ENCODE data around the gene ADGRV1.
"Not testable (repeated sequence)": the region's sequence is repeated elsewhere in the genome, so short reads cannot be mapped to it uniquely, and the experiment has no call there.

ADGRV1 gene

DNA sequence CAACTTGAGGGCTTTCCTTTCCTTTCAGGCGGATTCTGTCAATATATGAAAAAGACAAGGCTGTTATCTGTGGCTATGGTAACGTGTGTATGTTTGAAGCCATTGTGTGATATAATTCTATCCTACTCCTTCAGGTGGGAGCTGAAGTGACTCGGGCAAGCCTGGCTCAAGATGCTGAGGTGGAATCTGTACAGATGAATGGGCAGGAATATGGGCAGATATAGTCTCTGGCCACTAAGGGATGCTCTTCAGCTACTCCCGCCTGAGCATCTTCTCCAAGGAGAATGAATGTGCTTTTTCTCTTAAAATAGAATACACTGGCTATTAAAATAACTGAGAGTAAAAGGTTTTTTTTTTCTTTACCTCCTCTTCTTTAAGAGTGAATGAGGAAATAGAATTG lies 244.8 kb downstream of the ADGRV1 start:
- no peaks in the 10 kb centered on the region for H3K4me1 Mint-ChIP-seq (ENCODE audit: low read depth)
- H3K27ac Mint-ChIP-seq: no peak overlapping the region
- no peaks in the 10 kb centered on the region for H3K36me3 Mint-ChIP-seq
- peaks cover 9% of the 10 kb centered on the region for H3K9me3 Mint-ChIP-seq (ENCODE audit: low read depth)
- H3K4me3 Mint-ChIP-seq: no peak overlapping the region
- no peaks in the 10 kb centered on the region for H3K27me3 Mint-ChIP-seq

DNA sequence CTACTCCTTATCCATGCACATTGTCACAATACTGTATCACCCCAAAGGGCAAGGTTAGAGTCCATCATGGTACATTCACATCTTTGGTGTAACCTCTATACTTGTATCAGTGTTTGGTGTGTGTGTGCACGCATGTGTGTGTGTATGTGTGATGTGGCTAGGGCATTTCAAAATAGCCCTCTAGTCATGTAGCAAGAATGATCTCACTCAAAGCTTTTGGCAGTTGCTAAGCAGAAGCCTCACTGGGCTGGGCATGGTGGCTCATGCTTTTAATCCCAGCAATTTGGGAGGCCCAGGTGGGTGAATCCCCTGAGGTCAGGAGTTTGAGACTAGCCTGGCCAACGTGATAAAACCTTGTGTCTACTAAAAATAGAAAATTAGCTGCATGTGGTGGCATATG lies 245.3 kb downstream of the ADGRV1 start:
- no peak overlapping the region for H3K27ac Mint-ChIP-seq
- H3K4me1 Mint-ChIP-seq (ENCODE audit: low read depth): no peaks in the 10 kb centered on the region
- H3K27me3 Mint-ChIP-seq: no peaks in the 10 kb centered on the region
- H3K4me3 Mint-ChIP-seq: no peak overlapping the region
- H3K9me3 Mint-ChIP-seq (ENCODE audit: low read depth): peaks cover 9% of the 10 kb centered on the region
- H3K36me3 Mint-ChIP-seq: no peaks in the 10 kb centered on the region

DNA sequence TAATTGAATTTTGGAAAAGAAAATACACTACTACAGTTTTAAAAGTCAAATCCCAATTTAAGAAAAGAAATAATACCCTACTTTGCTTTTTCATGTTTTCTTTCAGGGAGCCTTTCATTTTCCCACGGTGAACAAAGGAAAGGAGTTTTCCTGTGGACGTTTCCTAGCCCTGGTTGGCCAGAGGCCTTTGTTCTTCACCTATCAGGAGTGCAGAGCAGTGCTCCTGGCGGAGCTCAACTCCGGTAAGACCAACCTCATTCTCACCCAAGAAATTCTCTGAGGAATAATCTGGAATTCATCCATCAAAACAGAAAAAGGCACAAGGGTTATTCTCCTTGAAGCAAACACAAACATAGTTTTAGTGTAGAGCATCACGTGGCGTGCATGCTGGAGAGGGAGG lies 248.9 kb downstream of the ADGRV1 start:
- Mint-ChIP-seq H3K4me1 (ENCODE audit: low read depth) (no peaks in the 10 kb centered on the region), H3K27me3 (no peaks in the 10 kb centered on the region), H3K27ac (no peak overlapping the region)

DNA sequence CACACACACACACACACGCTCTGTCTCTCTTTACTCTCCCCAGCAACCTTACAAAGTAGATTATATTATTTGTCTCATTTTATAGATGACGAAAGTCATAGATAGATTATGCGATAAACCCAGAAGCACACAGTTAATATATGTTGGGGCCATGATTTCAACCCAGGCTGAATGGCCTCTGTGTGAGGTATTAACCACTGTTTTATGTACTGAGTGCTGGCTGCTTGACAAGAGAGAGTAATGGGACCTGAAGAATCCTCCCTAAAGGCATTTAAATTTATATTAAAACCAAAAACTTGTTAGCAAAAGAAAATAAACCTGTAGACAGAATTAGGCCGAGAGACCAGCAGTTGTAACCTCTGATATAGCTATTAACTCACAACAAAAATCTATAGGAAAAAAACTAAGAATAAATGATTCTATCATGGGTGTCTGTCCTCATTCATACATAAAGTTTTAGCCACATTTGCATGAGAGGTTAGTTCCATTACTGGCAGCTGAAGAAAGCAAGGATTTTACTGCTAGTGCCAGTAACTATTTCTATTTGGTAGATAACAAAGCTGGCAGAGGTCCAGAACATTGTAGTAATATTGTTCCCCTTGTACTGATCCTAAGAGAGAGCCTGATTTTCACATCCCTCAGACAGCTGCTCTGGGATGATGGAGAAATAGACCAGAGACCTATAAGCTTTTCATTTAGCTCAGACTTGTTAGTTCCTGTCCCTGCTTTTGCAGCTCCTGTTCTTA lies 250.9 kb downstream of the ADGRV1 start:
- H3K4me1 Mint-ChIP-seq (ENCODE audit: low read depth): no peaks in the 10 kb centered on the region
- no peak overlapping the region for H3K4me3 Mint-ChIP-seq
- no peaks in the 10 kb centered on the region for H3K9me3 Mint-ChIP-seq (ENCODE audit: low read depth)
- no peaks in the 10 kb centered on the region for H3K36me3 Mint-ChIP-seq
- H3K27ac Mint-ChIP-seq: no peak overlapping the region
- H3K27me3 Mint-ChIP-seq: peaks cover 1% of the 10 kb centered on the region

More for the DNA sequence above, 248.9 kb downstream of the ADGRV1 start:
- Mint-ChIP-seq H3K4me3 (no peak overlapping the region), H3K9me3 (ENCODE audit: low read depth) (no peaks in the 10 kb centered on the region), H3K36me3 (no peaks in the 10 kb centered on the region)

DNA sequence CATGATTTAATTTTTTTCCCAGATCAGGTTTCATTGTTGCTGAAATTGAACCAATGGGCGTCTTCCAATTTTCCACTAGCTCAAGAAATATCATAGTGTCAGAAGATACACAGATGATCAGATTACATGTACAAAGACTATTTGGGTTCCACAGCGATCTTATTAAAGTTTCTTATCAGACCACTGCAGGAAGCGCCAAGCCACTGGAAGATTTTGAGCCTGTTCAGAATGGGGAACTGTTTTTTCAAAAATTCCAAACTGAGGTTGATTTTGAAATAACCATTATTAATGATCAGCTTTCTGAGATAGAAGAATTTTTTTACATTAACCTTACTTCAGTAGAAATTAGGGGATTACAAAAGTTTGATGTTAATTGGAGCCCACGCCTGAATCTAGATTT lies 251.6 kb downstream of the ADGRV1 start:
- no peaks in the 10 kb centered on the region for H3K36me3 Mint-ChIP-seq
- peaks cover 1% of the 10 kb centered on the region for H3K27me3 Mint-ChIP-seq
- H3K4me1 Mint-ChIP-seq (ENCODE audit: low read depth): no peaks in the 10 kb centered on the region
- no peak overlapping the region for H3K27ac Mint-ChIP-seq
- no peaks in the 10 kb centered on the region for H3K9me3 Mint-ChIP-seq (ENCODE audit: low read depth)
- no peak overlapping the region for H3K4me3 Mint-ChIP-seq

DNA sequence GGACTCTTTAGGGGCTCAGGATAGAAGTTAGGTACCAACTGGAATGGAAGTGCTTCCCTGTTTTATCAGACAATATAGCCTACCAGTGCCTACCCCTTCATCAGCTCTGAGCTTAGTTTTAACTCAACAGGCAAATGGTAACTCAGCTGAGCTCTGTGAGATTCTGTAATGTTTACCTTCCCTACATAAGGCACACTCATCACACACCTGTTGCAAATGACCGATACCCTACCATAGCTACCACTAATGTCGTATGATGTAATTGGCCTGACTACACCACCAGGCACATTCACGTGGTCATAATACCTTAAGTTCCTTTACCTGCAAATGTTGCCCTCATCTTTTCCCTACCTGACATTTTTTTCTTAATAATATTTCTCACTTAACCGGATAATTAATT lies 254.8 kb downstream of the ADGRV1 start:
- Mint-ChIP-seq H3K36me3 (no peaks in the 10 kb centered on the region), H3K27me3 (peaks cover 1% of the 10 kb centered on the region), H3K4me3 (no peak overlapping the region), H3K27ac (no peak overlapping the region), H3K9me3 (ENCODE audit: low read depth) (no peaks in the 10 kb centered on the region), H3K4me1 (ENCODE audit: low read depth) (no peaks in the 10 kb centered on the region)

DNA sequence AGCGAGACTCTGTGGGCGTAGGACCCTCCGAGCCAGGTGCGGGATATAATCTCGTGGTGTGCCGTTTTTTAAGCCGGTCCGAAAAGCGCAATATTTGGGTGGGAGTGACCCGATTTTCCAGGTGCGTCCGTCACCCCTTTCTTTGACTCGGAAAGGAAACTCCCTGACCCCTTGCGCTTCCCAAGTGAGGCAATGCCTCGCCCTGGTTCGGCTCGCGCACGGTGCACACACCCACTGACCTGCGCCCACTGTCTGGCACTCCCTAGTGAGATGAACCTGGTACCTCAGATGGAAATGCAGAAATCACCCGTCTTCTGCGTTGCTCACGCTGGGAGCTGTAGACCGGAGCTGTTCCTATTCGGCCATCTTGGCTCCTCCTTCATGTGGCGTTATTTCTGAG lies 263.5 kb downstream of the ADGRV1 start:
- H3K27me3 Mint-ChIP-seq; H3K4me3 Mint-ChIP-seq; H3K4me1 Mint-ChIP-seq (ENCODE audit: low read depth); H3K9me3 Mint-ChIP-seq (ENCODE audit: low read depth); H3K36me3 Mint-ChIP-seq; H3K27ac Mint-ChIP-seq: not testable (repeated sequence)

DNA sequence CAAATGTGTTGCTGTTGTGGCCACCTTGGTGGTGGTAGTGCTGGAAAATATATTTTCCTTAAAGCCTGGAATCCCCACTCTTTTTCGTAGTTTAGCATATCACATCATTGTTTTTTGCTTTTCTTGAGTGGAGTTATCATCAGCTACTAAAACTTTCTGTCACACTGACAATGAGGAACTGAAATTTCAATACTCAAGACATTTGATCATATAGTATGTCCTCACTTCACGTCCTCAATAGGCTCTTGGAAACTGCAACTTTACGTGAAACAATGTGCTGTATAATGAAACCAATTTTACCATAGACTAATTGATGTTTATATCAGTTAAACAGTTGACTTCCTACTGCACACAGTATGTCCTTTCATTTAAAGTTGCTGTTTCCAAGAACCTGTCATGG lies 265.8 kb downstream of the ADGRV1 start:
- H3K36me3 Mint-ChIP-seq: no peaks in the 10 kb centered on the region
- H3K27me3 Mint-ChIP-seq: peaks cover 8% of the 10 kb centered on the region
- no peak overlapping the region for H3K4me3 Mint-ChIP-seq
- no peaks in the 10 kb centered on the region for H3K4me1 Mint-ChIP-seq (ENCODE audit: low read depth)
- no peak overlapping the region for H3K27ac Mint-ChIP-seq
- no peaks in the 10 kb centered on the region for H3K9me3 Mint-ChIP-seq (ENCODE audit: low read depth)

DNA sequence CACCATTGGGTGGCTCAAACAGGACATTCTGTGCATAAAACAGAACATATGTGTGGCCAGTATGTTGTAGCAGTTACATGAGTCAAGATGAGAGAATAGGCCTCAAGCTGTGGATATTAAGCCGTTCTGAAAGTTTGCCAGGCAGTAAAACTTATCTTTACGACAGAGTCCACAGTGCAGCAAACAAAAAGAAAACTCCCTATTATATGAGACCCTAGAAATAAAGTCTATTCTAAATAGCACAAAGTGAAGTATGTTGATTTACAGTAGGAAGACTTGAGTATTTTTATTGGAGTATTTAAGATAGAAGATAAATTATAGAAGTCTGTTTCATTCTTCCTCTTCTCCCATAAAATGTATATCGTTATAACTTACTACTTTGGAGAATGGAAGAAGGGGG lies 271.5 kb downstream of the ADGRV1 start:
- Mint-ChIP-seq H3K27ac (no peak overlapping the region), H3K4me1 (ENCODE audit: low read depth) (no peaks in the 10 kb centered on the region), H3K9me3 (ENCODE audit: low read depth) (no peaks in the 10 kb centered on the region), H3K4me3 (no peak overlapping the region), H3K27me3 (peaks cover 8% of the 10 kb centered on the region), H3K36me3 (no peaks in the 10 kb centered on the region)

DNA sequence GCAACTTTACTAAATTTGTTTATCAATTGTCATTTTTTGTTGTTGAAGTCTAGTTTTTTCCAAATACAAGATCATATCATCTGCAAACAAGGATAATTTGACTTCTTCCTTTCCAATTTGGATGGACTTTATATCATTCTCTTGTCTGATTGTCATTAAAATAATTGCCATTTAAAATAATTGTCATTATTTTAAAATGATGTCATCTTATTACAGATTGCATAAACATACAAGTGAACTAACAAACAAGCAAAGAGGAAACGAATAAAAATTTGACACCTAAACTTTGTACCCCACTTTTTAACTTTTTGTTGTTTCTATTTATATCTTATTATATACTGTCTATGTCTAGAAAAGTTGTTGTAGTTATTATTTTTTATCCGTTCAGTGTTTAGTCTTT lies 275.2 kb downstream of the ADGRV1 start:
- H3K27ac Mint-ChIP-seq: no peak overlapping the region
- H3K4me3 Mint-ChIP-seq: no peak overlapping the region
- peaks cover 7% of the 10 kb centered on the region for H3K27me3 Mint-ChIP-seq
- H3K4me1 Mint-ChIP-seq (ENCODE audit: low read depth): no peaks in the 10 kb centered on the region
- no peaks in the 10 kb centered on the region for H3K36me3 Mint-ChIP-seq
- no peaks in the 10 kb centered on the region for H3K9me3 Mint-ChIP-seq (ENCODE audit: low read depth)

DNA sequence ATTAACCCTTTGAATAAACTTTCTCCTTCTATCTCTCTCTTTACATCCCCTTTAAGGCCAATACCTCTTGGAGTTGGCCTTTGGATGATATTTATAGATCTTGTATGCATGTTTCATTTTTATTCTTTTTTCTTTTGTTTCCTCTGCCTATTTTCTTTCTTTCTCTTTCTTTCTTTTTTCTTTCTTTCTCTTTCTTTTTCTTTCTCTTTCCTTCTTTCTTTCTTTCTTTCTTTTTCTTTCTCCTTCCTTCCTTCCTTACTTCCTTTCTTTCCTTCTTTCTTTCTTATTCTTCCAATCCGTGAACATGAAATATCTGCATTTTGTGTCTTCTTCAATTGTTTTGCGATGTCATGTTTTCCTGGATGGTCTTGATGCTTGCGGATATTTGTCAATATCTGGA lies 276.1 kb downstream of the ADGRV1 start:
- Mint-ChIP-seq H3K27ac (no peak overlapping the region), H3K36me3 (no peaks in the 10 kb centered on the region), H3K4me3 (no peak overlapping the region), H3K4me1 (ENCODE audit: low read depth) (no peaks in the 10 kb centered on the region), H3K9me3 (ENCODE audit: low read depth) (no peaks in the 10 kb centered on the region), H3K27me3 (peaks cover 12% of the 10 kb centered on the region)

DNA sequence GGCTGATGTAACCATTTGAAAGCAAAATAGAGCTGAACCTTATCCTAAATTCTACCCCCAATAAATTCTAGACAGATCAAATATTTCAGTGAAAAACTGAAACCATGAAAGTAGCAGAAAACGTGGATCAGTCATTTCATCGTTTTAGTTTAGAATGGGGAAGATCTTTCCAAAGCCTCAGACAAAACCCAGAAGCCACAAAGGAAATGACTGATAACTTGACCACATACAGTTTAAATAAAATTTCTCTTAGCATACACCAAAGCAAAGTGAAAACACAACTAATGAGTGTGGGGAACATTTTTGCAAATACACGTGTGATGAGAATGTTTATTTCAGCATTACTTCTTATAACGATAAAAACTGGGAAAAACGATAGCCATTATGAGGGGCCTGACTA lies 284.8 kb downstream of the ADGRV1 start:
- H3K4me1 Mint-ChIP-seq (ENCODE audit: low read depth): peaks cover 6% of the 10 kb centered on the region
- H3K36me3 Mint-ChIP-seq: no peaks in the 10 kb centered on the region
- H3K9me3 Mint-ChIP-seq (ENCODE audit: low read depth): no peaks in the 10 kb centered on the region
- H3K27ac Mint-ChIP-seq: no peak overlapping the region
- H3K27me3 Mint-ChIP-seq: peaks cover 20% of the 10 kb centered on the region
- no peak overlapping the region for H3K4me3 Mint-ChIP-seq

DNA sequence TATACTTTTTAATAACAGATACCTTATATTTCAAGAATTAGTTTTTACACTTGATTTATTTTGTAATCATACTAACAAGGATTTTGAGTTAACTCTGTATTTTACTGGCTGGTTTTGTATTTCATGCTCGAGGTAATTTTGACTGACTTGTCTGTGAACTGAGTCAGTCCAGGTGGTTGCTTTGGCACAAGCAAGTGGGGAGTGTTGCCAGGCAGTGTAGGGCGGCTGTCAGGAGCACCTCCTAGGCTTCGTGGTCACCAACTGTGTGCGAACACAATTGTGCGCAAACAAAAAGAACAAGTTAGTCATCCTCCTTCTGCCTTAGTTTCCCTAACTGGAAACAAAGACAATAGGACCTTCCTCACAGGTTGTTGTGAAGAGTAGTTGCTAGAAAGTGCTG lies 286.3 kb downstream of the ADGRV1 start:
- Mint-ChIP-seq H3K27ac (no peak overlapping the region), H3K9me3 (ENCODE audit: low read depth) (no peaks in the 10 kb centered on the region), H3K27me3 (peaks cover 12% of the 10 kb centered on the region), H3K4me3 (no peak overlapping the region), H3K36me3 (no peaks in the 10 kb centered on the region), H3K4me1 (ENCODE audit: low read depth) (peaks cover 6% of the 10 kb centered on the region)

DNA sequence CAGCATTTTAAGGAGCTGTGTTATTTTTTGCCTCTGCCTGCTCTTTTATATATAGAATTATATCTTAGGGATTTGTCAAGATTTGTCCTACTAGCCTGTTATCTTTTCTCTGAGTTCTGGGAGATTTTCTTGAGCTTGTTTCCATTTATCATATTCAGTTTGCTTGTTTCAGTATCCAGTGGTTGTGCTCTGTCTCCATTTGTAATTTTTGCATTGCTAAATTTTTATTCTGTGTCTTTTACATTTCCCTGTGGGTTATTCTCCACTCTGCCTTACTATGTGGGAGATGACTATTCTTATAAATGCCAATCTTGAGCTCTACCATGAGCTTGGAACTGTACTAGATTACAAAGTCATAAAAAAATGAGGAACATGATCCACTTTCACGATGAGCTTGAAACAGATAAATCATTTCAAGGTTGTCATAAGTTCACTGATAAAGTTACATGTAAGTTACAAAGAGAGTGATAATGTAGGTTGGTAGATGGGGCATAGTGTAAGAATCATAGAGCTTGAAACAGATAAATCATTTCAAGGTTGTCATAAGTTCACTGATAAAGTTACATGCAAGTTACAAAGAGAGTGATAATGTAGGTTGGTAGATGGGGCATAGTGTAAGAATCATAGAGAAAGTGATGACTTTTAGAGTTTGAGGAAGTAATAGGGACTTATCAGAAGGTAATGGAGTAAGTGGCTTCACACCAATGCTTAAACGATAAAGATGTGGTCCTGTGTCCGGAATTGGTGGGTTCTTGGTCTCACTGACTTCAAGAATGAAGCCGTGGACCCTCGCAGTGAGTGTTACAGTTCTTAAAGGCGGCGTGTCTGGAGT lies 287.3 kb downstream of the ADGRV1 start:
- H3K27ac Mint-ChIP-seq: no peak overlapping the region
- no peak overlapping the region for H3K4me3 Mint-ChIP-seq
- peaks cover 6% of the 10 kb centered on the region for H3K4me1 Mint-ChIP-seq (ENCODE audit: low read depth)
- no peaks in the 10 kb centered on the region for H3K9me3 Mint-ChIP-seq (ENCODE audit: low read depth)
- no peaks in the 10 kb centered on the region for H3K36me3 Mint-ChIP-seq
- peaks cover 8% of the 10 kb centered on the region for H3K27me3 Mint-ChIP-seq

DNA sequence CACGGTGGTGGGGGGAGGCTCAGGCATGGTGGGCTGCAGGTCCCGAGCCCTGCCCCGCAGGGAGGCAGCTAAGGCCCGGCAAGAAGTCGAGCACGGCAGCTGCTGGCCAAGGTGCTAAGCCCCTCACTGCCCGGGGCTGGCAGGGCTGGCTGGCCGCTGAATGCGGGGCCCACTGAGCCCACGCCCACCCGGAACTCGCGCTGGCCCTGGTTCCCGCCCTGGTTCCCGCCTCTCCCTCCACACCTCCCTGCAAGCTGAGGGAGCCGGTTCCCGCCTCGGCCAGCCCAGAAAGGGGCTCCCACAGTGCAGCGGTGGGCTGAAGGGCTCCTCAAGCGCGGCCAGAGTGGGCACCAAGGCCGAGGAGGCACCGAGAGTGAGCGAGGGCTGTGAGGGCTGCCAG lies 289.0 kb downstream of the ADGRV1 start:
- not testable (repeated sequence) for H3K9me3 Mint-ChIP-seq (ENCODE audit: low read depth); H3K27me3 Mint-ChIP-seq; H3K36me3 Mint-ChIP-seq; H3K4me1 Mint-ChIP-seq (ENCODE audit: low read depth); H3K27ac Mint-ChIP-seq; H3K4me3 Mint-ChIP-seq

DNA sequence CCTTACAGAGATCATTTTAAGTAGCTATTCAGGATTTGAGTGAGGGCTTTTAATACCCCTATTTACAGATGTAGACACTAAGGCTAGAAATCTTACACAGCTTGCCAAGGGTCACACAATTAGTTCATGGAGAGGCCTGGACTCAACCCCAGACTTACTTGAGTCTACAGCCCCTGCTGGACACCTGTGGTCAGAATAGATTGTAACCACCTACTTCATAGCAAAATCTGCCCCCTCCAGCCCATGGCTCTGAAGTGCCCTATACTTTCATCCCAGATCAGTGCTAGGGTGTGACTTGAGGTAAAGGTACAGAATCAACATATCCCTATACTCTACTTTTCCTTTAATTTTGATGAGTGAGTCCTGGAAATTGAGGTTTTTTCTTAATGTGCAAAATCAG lies 291.3 kb downstream of the ADGRV1 start:
- H3K4me1 Mint-ChIP-seq (ENCODE audit: low read depth): no peaks in the 10 kb centered on the region
- H3K27ac Mint-ChIP-seq: no peak overlapping the region
- H3K27me3 Mint-ChIP-seq: peaks cover 8% of the 10 kb centered on the region
- H3K9me3 Mint-ChIP-seq (ENCODE audit: low read depth): no peaks in the 10 kb centered on the region
- no peaks in the 10 kb centered on the region for H3K36me3 Mint-ChIP-seq
- H3K4me3 Mint-ChIP-seq: no peak overlapping the region
